CD4-positive, alpha-beta T cell treated with Interferon alpha-2 for 1 hour (primary cell): Measurements from ENCODE around the gene CLHC1.
"Not testable (repeated sequence)": the region's sequence is repeated elsewhere in the genome, so short reads cannot be mapped to it uniquely, and the experiment has no call there.

ENCODE experiments used
- DNase-seq, 2 donors: peaks; one replicate each; pipeline ENCODE4 v3.0.0-alpha.2; 2020 to 2022

Gene CLHC1

GRCh38 chr2:55231546-55232083 is 478 bp downstream of the CLHC1 start:
- DNase-seq, result no peak

- DNase-seq, result no peak
Measured at GRCh38 chr2:55230551-55230950, 1.5 kb downstream of the CLHC1 start.

GRCh38 chr2:55229221-55229620 is 2.9 kb downstream of the CLHC1 start:
- DNase-seq, result no peak

GRCh38 chr2:55228226-55228563 is 3.9 kb downstream of the CLHC1 start:
- no peak for DNase-seq

GRCh38 chr2:55227437-55228225 is 4.5 kb downstream of the CLHC1 start:
- not testable (repeated sequence) for DNase-seq

GRCh38 chr2:55225481-55226020 is 6.5 kb downstream of the CLHC1 start:
- DNase-seq, result no peak

GRCh38 chr2:55224761-55225261 is 7.3 kb downstream of the CLHC1 start:
- no peak for DNase-seq

GRCh38 chr2:55223958-55224760 is 7.9 kb downstream of the CLHC1 start:
- DNase-seq, result no peak

GRCh38 chr2:55213822-55214221 is 18.3 kb downstream of the CLHC1 start:
- DNase-seq, result no peak

- no peak for DNase-seq
Measured at GRCh38 chr2:55204950-55205349, 27.1 kb downstream of the CLHC1 start.

- no peak for DNase-seq
Measured at GRCh38 chr2:55204536-55204935, 27.6 kb downstream of the CLHC1 start.

GRCh38 chr2:55200416-55200815 is 31.7 kb downstream of the CLHC1 start:
- no peak for DNase-seq

- no peak for DNase-seq
Measured at GRCh38 chr2:55196526-55196925, 35.6 kb downstream of the CLHC1 start.

- DNase-seq, result not testable (repeated sequence)
Measured at GRCh38 chr2:55191888-55192287, 40.2 kb downstream of the CLHC1 start.

GRCh38 chr2:55186837-55187236 is 45.3 kb downstream of the CLHC1 start:
- DNase-seq, result not testable (repeated sequence)

- DNase-seq, result no peak
Measured at GRCh38 chr2:55180374-55180773, 51.7 kb downstream of the CLHC1 start.

- DNase-seq, result no peak
Measured at GRCh38 chr2:55176094-55176415, 56.0 kb downstream of the CLHC1 start.

GRCh38 chr2:55175254-55176093 is 56.6 kb downstream of the CLHC1 start:
- peak; percentile 15 to 68 for DNase-seq

- no peak for DNase-seq
Measured at GRCh38 chr2:55173438-55174054, 58.5 kb downstream of the CLHC1 start.

- no peak for DNase-seq
Measured at GRCh38 chr2:55169915-55170314, 62.2 kb downstream of the CLHC1 start.

GRCh38 chr2:55169359-55169758 is 62.7 kb downstream of the CLHC1 start:
- no peak for DNase-seq
